ENCODE results near the gene PRSS16.
A peak's percentile ranks its signal among the peaks of the same experiment; 100 is the strongest.
"Not testable (repeated sequence)": the region's sequence is repeated elsewhere in the genome, so short reads cannot be mapped to it uniquely, and the experiment has no call there.

The PRSS16 gene

GRCh38 chr6:27247133-27247836 lies at the start of gene PRSS16:
Gene PRSS16 (plus strand): TSS chr6:27247701. CDS start chr6:27247738, 37 bp downstream.
- DNase-seq: no peak

GRCh38 chr6:27205375-27206278 lies 41.9 kb upstream of the PRSS16 start:
- DNase-seq: peak; percentile 27 to 31

GRCh38 chr6:27206806-27207205 lies 40.7 kb upstream of the PRSS16 start:
- no peak for DNase-seq

GRCh38 chr6:27208042-27208441 lies 39.5 kb upstream of the PRSS16 start:
- no peak for DNase-seq

GRCh38 chr6:27209196-27209595 lies 38.3 kb upstream of the PRSS16 start:
- no peak for DNase-seq

GRCh38 chr6:27209659-27210269 lies 37.7 kb upstream of the PRSS16 start:
- DNase-seq: no peak

- DNase-seq: not testable (repeated sequence)
These were observed 34.4 kb upstream of the PRSS16 start for GRCh38 chr6:27213091-27213517.

- no peak for DNase-seq
These were observed 33.9 kb upstream of the PRSS16 start for GRCh38 chr6:27213544-27214125.

- no peak for DNase-seq
These were observed 33.3 kb upstream of the PRSS16 start for GRCh38 chr6:27214126-27214601.

GRCh38 chr6:27216874-27217273 lies 30.6 kb upstream of the PRSS16 start:
- no peak for DNase-seq

GRCh38 chr6:27222971-27223370 lies 24.5 kb upstream of the PRSS16 start:
- not testable (repeated sequence) for DNase-seq

GRCh38 chr6:27224729-27225128 lies 22.8 kb upstream of the PRSS16 start:
- DNase-seq: no peak

GRCh38 chr6:27228963-27229477 lies 18.5 kb upstream of the PRSS16 start:
- no peak for DNase-seq

GRCh38 chr6:27230758-27231111 lies 16.8 kb upstream of the PRSS16 start:
- no peak for DNase-seq

- DNase-seq: no peak
These were observed 12.9 kb upstream of the PRSS16 start for GRCh38 chr6:27234576-27234975.

GRCh38 chr6:27237089-27237803 lies 10.3 kb upstream of the PRSS16 start:
- peak; percentile 23 to 48 for DNase-seq

GRCh38 chr6:27238010-27238983 lies 9.2 kb upstream of the PRSS16 start:
- DNase-seq: no peak

GRCh38 chr6:27239258-27239657 lies 8.2 kb upstream of the PRSS16 start:
- no peak for DNase-seq

GRCh38 chr6:27241443-27241842 lies 6.1 kb upstream of the PRSS16 start:
- DNase-seq: no peak

- DNase-seq: no peak
These were observed 4.8 kb upstream of the PRSS16 start for GRCh38 chr6:27242589-27243265.
